Nephron progenitor cell (in vitro differentiated cells): ENCODE results near the gene LIAS.

Experiments used
- DNase-seq: peaks from one replicate; pipeline ENCODE4 v3.0.0; 2021
- H3K27ac Mint-ChIP-seq: 2 replicates; pipeline ENCODE4 v1.8.0; 2021; ENCODE audit warnings: mild to moderate bottlenecking, moderate library complexity, mixed read lengths
- H3K27me3 Mint-ChIP-seq: 2 replicates; pipeline ENCODE4 v1.8.0; 2021; ENCODE audit warnings: mild to moderate bottlenecking, low read depth, mixed read lengths; ENCODE audit not compliant: poor library complexity
- H3K36me3 Mint-ChIP-seq: 2 replicates; pipeline ENCODE4 v1.8.0; 2021; ENCODE audit warnings: low read depth, mixed read lengths
- H3K4me1 Mint-ChIP-seq: 2 replicates; pipeline ENCODE4 v1.8.0; 2021; ENCODE audit warnings: mixed read lengths
- H3K4me3 Mint-ChIP-seq: 2 replicates; pipeline ENCODE4 v1.8.0; 2021; ENCODE audit warnings: mild to moderate bottlenecking, moderate library complexity, mixed read lengths
- H3K9me3 Mint-ChIP-seq: 2 replicates; pipeline ENCODE4 v1.8.0; 2021; ENCODE audit warnings: mild to moderate bottlenecking, moderate library complexity, mixed read lengths
- TF ChIP-seq, protein P1 (sequence below): fragments of 200-600 bp; sonication (generic); IDR thresholded peaks from 2 replicates; pipeline ENCODE4 v1.5.0; 2021; ENCODE audit warnings: antibody characterized with exemption

The LIAS gene

DNA sequence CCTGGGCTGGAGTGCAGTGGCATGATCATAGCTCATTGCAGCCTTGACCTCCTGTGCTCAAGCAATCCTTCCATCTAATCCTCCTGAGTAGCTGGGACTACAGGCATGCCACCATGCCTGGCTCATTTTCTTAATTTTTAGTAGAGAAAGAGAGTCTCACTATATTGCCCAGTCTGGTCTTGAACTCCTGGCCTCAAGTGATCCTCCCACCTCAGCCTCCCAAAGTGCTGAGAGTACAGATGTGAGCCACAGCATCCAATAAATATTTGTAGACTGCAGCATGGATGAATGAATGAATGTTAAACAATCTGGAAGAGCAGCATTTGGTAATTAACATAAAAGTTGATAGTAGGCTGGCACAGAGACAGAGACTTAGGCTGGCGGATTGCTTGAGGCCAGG lies 32.1 kb upstream of the LIAS start:
- peaks cover 27% of the 10 kb centered on the region for H3K4me1 Mint-ChIP-seq
- no peaks in the 10 kb centered on the region for H3K9me3 Mint-ChIP-seq
- no peak overlapping the region for H3K4me3 Mint-ChIP-seq
- no peak overlapping the region for H3K27ac Mint-ChIP-seq
- DNase-seq = no peak
- TF ChIP-seq, protein P1, sequence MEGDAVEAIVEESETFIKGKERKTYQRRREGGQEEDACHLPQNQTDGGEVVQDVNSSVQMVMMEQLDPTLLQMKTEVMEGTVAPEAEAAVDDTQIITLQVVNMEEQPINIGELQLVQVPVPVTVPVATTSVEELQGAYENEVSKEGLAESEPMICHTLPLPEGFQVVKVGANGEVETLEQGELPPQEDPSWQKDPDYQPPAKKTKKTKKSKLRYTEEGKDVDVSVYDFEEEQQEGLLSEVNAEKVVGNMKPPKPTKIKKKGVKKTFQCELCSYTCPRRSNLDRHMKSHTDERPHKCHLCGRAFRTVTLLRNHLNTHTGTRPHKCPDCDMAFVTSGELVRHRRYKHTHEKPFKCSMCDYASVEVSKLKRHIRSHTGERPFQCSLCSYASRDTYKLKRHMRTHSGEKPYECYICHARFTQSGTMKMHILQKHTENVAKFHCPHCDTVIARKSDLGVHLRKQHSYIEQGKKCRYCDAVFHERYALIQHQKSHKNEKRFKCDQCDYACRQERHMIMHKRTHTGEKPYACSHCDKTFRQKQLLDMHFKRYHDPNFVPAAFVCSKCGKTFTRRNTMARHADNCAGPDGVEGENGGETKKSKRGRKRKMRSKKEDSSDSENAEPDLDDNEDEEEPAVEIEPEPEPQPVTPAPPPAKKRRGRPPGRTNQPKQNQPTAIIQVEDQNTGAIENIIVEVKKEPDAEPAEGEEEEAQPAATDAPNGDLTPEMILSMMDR = no peak
- H3K36me3 Mint-ChIP-seq = no peaks in the 10 kb centered on the region
- peaks cover 10% of the 10 kb centered on the region for H3K27me3 Mint-ChIP-seq

DNA sequence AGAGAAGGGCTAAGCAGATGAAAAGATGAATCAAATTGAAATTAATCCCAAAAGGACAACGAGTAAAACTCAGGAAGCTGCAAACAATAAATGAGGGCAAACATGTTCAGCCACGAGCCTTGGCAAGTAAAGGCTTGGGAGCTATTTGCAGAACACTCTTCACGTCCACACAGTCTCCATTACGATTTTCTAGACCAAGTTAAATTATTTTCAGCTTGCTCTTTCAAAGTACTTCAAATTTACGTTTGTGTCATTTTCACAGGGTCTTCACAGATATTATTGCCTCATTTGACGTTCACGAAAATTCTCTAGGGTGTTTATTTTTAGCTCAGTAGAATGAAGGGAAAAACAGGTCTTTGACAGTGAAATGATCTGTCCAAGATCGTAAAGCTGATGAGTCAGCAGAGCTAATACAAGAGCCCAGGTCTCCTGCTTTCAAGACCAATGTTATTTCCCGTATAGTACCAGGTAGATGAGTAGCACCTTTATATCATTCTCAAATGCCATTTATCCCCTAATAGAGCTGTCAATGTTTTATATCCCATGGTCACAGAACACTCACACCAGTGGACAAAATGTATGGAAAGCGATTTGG lies 31.2 kb upstream of the LIAS start:
- TF ChIP-seq, protein P1 = no peak
- Mint-ChIP-seq H3K36me3 (no peaks in the 10 kb centered on the region), H3K4me1 (peaks cover 27% of the 10 kb centered on the region), H3K27ac (no peak overlapping the region), H3K9me3 (no peaks in the 10 kb centered on the region), H3K27me3 (peaks cover 6% of the 10 kb centered on the region), H3K4me3 (no peak overlapping the region)
- no peak for DNase-seq

DNA sequence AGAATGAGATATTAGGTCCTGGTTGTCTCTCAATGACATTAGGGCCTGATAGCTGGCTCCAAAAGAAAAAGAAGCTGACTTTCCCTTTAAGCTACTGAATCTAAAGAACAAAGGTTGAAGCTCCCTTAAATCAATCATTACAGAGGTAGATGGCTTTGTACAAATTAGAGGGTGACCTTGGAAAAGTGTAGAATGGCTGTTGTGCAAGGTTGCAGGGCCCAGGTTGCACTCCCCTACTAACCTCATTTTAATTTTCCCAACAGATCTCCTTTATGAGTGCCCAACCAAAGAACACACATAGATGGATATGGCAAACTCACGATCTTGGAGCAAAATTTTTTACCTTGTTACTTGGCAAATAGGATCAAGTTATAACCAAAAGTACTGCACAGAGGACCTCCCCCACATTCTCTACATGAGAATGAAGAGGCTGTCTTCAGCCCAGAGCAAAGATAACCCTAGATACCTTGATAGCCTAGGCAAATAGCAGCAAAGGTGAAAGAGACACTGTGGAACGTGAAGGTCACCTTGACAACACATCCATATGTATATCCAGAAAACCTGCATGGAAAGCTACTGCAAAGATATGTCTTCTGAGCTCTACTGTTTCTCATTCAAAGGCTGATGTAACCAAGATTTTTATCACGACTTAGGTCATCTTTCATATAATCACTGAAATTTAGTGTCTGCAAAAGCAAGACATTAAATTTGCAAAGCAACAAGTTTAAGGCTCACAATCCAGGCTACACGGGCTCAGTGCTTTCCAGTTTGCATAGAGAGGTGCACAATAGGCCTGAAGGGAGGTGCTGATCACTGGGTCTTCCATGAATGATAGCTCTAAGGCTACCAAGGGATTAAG lies 29.2 kb upstream of the LIAS start:
- H3K27me3 Mint-ChIP-seq = peaks cover 12% of the 10 kb centered on the region
- H3K9me3 Mint-ChIP-seq = no peaks in the 10 kb centered on the region
- no peaks in the 10 kb centered on the region for H3K36me3 Mint-ChIP-seq
- H3K4me1 Mint-ChIP-seq = peaks cover 27% of the 10 kb centered on the region
- no peak overlapping the region for H3K27ac Mint-ChIP-seq
- DNase-seq = no peak
- TF ChIP-seq, protein P1 = no peak
- no peak overlapping the region for H3K4me3 Mint-ChIP-seq

DNA sequence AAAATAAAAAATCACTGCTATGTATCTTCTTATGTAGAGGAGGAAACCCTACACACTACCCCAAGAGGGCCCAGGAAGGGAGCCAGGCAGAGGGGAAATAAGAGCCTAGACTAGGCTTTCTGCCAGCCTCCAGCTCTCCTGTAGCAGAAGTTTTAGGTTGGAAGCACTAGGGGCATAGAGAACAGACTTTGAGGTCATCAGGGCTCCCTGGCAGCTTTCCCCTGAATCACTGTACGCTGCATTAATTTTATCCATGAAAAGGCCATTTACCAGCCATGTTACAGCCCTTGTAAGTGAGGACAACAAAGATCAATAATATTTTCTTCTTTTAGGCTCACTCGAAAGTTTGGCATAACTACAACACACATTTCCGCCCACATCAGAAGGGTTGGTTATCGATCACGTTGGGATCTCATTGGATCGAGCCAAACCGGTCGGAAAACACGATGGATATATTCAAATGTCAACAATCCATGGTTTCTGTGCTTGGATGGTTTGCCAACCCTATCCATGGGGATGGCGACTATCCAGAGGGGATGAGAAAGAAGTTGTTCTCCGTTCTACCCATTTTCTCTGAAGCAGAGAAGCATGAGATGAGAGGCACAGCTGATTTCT lies 24.9 kb upstream of the LIAS start:
- Mint-ChIP-seq H3K36me3 (no peaks in the 10 kb centered on the region), H3K9me3 (no peaks in the 10 kb centered on the region), H3K27me3 (peaks cover 42% of the 10 kb centered on the region), H3K27ac (no peak overlapping the region), H3K4me1 (peaks cover 21% of the 10 kb centered on the region), H3K4me3 (no peak overlapping the region)
- TF ChIP-seq, protein P1 = no peak
- DNase-seq = no peak

DNA sequence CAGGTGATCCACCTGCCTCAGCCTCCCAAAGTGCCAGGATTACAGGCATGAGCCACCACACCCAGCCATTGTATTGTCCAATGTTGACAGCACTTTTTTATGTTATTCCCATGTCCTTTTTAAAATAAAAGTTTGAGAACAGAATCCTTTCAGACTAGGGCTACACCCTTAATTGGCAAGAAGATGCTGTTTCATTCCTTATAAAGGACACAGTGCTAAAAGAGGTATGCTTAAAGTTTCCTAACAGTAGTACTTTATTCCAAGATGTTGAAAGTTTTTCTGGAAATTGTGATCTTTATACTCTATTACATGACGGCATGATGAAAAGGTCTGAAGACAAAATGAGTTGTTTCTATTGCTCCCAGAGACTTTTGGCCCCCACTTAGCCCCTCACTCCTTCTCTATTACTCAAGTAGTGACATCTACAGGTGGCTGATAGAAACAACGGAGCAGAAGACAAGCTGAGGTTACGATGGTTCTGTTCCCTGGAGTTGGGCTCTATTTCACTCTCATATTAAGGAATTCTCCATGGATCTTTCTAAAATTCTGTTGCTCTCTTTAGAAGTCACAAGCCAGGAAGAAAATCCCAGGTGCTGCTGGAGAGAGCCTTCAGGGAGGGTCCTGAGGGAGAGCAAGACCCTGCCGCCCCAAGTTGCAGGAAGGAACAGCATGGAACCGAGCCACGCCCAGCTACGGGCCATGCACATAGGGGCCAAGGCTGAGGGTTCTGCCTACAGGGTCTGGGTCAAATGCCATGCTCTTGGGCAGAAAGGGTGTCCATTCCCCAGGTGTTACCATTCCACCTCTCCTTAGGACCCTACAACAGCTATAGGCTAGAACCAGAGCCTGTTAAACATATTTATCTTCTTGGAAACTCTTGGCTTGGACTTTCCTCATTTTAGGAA lies 22.9 kb upstream of the LIAS start:
- Mint-ChIP-seq H3K27me3 (peaks cover 56% of the 10 kb centered on the region), H3K27ac (no peak overlapping the region), H3K36me3 (no peaks in the 10 kb centered on the region), H3K9me3 (no peaks in the 10 kb centered on the region), H3K4me3 (no peak overlapping the region), H3K4me1 (peaks cover 1% of the 10 kb centered on the region)
- TF ChIP-seq, protein P1 = no peak
- DNase-seq = no peak
